PFSK-1 (cell line): ENCODE results near the gene GOLGA6C.

Experiments used
- POLR2AphosphoS5 ChIP-seq: IDR thresholded peaks from 2 replicates; pipeline ENCODE4 v1.6.1; 2012; ENCODE audit warnings: low read depth, mild to moderate bottlenecking, control low read depth, low read length, moderate library complexity
- TAF1 ChIP-seq: IDR thresholded peaks from 2 replicates; pipeline ENCODE4 v1.6.1; 2012; ENCODE audit warnings: low read length, control low read depth, borderline replicate concordance; ENCODE audit not compliant: insufficient read depth
- TF ChIP-seq, protein P1 (sequence below), 2 experiments: IDR thresholded peaks; 2 replicates each; pipeline versions ENCODE4 v1.6.1 to v1.8.0; 2011 to 2012; ENCODE audit warnings: low read depth in 2 of 2, low read length in 2 of 2, control low read depth in 1 of 2, inconsistent platforms in 1 of 2, mild to moderate bottlenecking in 1 of 2, moderate library complexity in 1 of 2; ENCODE audit not compliant: insufficient read depth in 1 of 2

DNA sequence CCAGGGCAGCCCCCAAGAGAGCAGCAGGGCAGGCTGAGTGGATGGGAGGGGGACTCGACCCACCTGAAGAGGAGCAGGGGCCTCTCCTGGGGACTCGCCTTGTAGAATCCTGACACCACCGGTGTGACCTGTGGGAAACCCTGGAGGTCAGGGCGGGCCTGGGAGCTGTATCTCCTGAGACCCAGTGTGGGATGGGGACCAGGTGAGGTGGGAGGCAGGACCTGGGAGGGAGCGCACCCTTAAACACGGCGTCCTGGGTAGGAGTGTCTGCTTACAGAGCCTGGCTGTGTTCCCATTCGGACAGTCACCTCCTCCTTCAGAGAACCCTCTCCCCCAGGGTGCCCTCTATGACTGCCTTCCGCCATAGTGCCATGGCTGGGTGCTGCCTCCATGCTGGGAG lies 29.3 kb upstream of the GOLGA6C start:
- TF ChIP-seq TAF1 (no peak), POLR2AphosphoS5 (no peak)
- TF ChIP-seq, protein P1, sequence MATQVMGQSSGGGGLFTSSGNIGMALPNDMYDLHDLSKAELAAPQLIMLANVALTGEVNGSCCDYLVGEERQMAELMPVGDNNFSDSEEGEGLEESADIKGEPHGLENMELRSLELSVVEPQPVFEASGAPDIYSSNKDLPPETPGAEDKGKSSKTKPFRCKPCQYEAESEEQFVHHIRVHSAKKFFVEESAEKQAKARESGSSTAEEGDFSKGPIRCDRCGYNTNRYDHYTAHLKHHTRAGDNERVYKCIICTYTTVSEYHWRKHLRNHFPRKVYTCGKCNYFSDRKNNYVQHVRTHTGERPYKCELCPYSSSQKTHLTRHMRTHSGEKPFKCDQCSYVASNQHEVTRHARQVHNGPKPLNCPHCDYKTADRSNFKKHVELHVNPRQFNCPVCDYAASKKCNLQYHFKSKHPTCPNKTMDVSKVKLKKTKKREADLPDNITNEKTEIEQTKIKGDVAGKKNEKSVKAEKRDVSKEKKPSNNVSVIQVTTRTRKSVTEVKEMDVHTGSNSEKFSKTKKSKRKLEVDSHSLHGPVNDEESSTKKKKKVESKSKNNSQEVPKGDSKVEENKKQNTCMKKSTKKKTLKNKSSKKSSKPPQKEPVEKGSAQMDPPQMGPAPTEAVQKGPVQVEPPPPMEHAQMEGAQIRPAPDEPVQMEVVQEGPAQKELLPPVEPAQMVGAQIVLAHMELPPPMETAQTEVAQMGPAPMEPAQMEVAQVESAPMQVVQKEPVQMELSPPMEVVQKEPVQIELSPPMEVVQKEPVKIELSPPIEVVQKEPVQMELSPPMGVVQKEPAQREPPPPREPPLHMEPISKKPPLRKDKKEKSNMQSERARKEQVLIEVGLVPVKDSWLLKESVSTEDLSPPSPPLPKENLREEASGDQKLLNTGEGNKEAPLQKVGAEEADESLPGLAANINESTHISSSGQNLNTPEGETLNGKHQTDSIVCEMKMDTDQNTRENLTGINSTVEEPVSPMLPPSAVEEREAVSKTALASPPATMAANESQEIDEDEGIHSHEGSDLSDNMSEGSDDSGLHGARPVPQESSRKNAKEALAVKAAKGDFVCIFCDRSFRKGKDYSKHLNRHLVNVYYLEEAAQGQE (IDR thresholded peaks at IDR 0.05; ENCODE audit: insufficient read depth in 1 of 2, low read depth in 2 of 2, low read length in 2 of 2): no peak
